CD14-positive monocyte (primary cell): ENCODE data around the gene ZBTB26. TPM values are rescaled to one million over a fixed set of nuclear protein-coding genes. Genes with fewer than 3 reads are reported as not detected.

Source experiments
- DNase-seq, 3 donors: peaks; one replicate each; pipeline ENCODE4 v3.0.0-alpha.2; 2011 to 2022
- H2AFZ ChIP-seq: 2 replicates; pipeline ENCODE4 v1.6.0; 2012; ENCODE audit warnings: mild to moderate bottlenecking, low read depth, low read length, inconsistent platforms; ENCODE audit not compliant: insufficient read depth, poor library complexity, severe bottlenecking
- H3K27ac ChIP-seq, 2 donors: 1 replicate in 1 of 2; 2 replicates in 1 of 2; pipeline ENCODE4 v1.5.1; 2012 to 2013; ENCODE audit warnings: low read length in 2 of 2, control low read depth in 1 of 2, inconsistent platforms in 1 of 2, low read depth in 1 of 2, mild to moderate bottlenecking in 1 of 2
- H3K27me3 ChIP-seq, 2 donors: one replicate each; pipeline versions ENCODE4 v1.6.0 to v1.6.1; 2011 to 2013; ENCODE audit warnings: low read length in 2 of 2; ENCODE audit not compliant: control insufficient read depth in 2 of 2, insufficient read depth in 2 of 2
- H3K36me3 ChIP-seq, 2 donors: replicated peaks in 1 of 2; 1 replicate in 1 of 2; 2 replicates in 1 of 2; pipeline versions ENCODE4 v1.5.1 to v1.6.1; 2012 to 2013; ENCODE audit warnings: low read length in 2 of 2, control low read depth in 1 of 2, inconsistent platforms in 1 of 2, mild to moderate bottlenecking in 1 of 2; ENCODE audit not compliant: insufficient read depth in 2 of 2, control insufficient read depth in 1 of 2
- H3K4me1 ChIP-seq, 2 donors: 1 replicate in 1 of 2; 2 replicates in 1 of 2; pipeline versions ENCODE4 v1.5.1 to v1.6.1; 2012 to 2013; ENCODE audit warnings: low read length in 2 of 2, control low read depth in 1 of 2, inconsistent platforms in 1 of 2, mild to moderate bottlenecking in 1 of 2, moderate library complexity in 1 of 2; ENCODE audit not compliant: insufficient read depth in 2 of 2, control insufficient read depth in 1 of 2
- H3K4me2 ChIP-seq: replicated peaks from 2 replicates; pipeline ENCODE3; 2012; ENCODE audit warnings: low read length, moderate library complexity, mild to moderate bottlenecking; ENCODE audit not compliant: poor library complexity, severe bottlenecking; ENCODE audit errors: extremely low read depth
- H3K4me3 ChIP-seq, 3 experiments: fragments of 200-600 bp in 1 of 3; sonication (generic) in 1 of 3; replicated peaks in 1 of 3; 1 replicate in 2 of 3; 2 replicates in 1 of 3; pipeline ENCODE4 v1.5.1; 2011 to 2013; ENCODE audit warnings: low read length in 3 of 3, mild to moderate bottlenecking in 3 of 3, control low read depth in 2 of 3, low read depth in 2 of 3, inconsistent platforms in 1 of 3, moderate library complexity in 1 of 3
- H3K79me2 ChIP-seq: 2 replicates; pipeline ENCODE4 v1.6.0; 2012; ENCODE audit warnings: mild to moderate bottlenecking, control low read depth, inconsistent platforms, low read length, moderate library complexity; ENCODE audit not compliant: insufficient read depth
- H3K9ac ChIP-seq: 2 replicates; pipeline ENCODE4 v1.6.0; 2017; ENCODE audit warnings: low read length, mild to moderate bottlenecking; ENCODE audit not compliant: insufficient read depth, poor library complexity, severe bottlenecking
- H3K9me3 ChIP-seq, 2 donors: replicated peaks in 1 of 2; 1 replicate in 1 of 2; 2 replicates in 1 of 2; pipeline versions ENCODE4 v1.5.1 to v1.6.1; 2012 to 2013; ENCODE audit warnings: low read length in 2 of 2, control low read depth in 1 of 2; ENCODE audit not compliant: control insufficient read depth in 1 of 2, insufficient read depth in 1 of 2
- H4K20me1 ChIP-seq: 2 replicates; pipeline ENCODE4 v1.6.0; 2012; ENCODE audit warnings: mild to moderate bottlenecking, low read length, control low read depth, moderate library complexity; ENCODE audit not compliant: insufficient read depth
- H3K27ac Mint-ChIP-seq, 7 donors: one replicate each; pipeline ENCODE4 v1.8.0; 2020; ENCODE audit warnings: mild to moderate bottlenecking in 7 of 7, mixed read lengths in 7 of 7, moderate library complexity in 6 of 7, inconsistent platforms in 2 of 7
- H3K27me3 Mint-ChIP-seq, 3 donors: one replicate each; pipeline ENCODE4 v1.8.0; 2021 to 2022; ENCODE audit warnings: low read depth in 3 of 3, mild to moderate bottlenecking in 3 of 3, mixed read lengths in 3 of 3, moderate library complexity in 3 of 3, inconsistent platforms in 1 of 3
- H3K36me3 Mint-ChIP-seq, 2 donors: one replicate each; pipeline ENCODE4 v1.8.0; 2020; ENCODE audit warnings: mixed read lengths in 2 of 2, inconsistent platforms in 1 of 2, mild to moderate bottlenecking in 1 of 2
- H3K4me1 Mint-ChIP-seq: one replicate; pipeline ENCODE4 v1.8.0; 2020; ENCODE audit warnings: mild to moderate bottlenecking, mixed read lengths
- H3K4me3 Mint-ChIP-seq, 2 donors: one replicate each; pipeline ENCODE4 v1.8.0; 2020; ENCODE audit warnings: mild to moderate bottlenecking in 2 of 2, mixed read lengths in 2 of 2, moderate library complexity in 1 of 2
- H3K9me3 Mint-ChIP-seq, 7 donors: one replicate each; pipeline ENCODE4 v1.8.0; 2020 to 2022; ENCODE audit warnings: mixed read lengths in 7 of 7, mild to moderate bottlenecking in 6 of 7, moderate library complexity in 6 of 7, inconsistent platforms in 2 of 7
- CTCF ChIP-seq: fragments of 200-600 bp; IDR thresholded peaks from one replicate; pipeline ENCODE4 v1.8.0; 2022; ENCODE audit warnings: antibody characterized with exemption, mild to moderate bottlenecking
- WGBS: methylation state at CpG from one replicate; pipeline ENCODE4 v1.1.5; 2013; ENCODE audit warnings: missing lambda C conversion rate; ENCODE audit not compliant: insufficient coverage; 5-methylcytosine and 5-hydroxymethylcytosine counted together
- intact Hi-C, 2 donors: fragments of 100-400 bp; cut with micrococcal nuclease; formaldehyde crosslinking; loops; one replicate each; pipeline versions ENCODE4 v1.15.0 to v1.15.1; 2023
- polyA plus RNA-seq, 3 donors: library from polyadenylated mRNA; depleted of rRNA in 1 of 3; unstranded in 2 of 3; stranded (reverse) in 1 of 3; fragments of 300-500 nt in 2 of 3; fragments of >200 nt in 1 of 3; fragmentation: Illumina TruSeq in 2 of 3; gene quantifications; 1 replicate in 2 of 3; 2 replicates in 1 of 3; pipeline ENCODE4 v1.2.3, GENCODE V29; 2012 to 2021

ZBTB26 gene
- polyA plus RNA-seq, 3 donors: 0.42 to 5.1 (median 0.48) TPM

- no peak overlapping the region for H2AFZ ChIP-seq
- no peak overlapping the region for H3K9ac ChIP-seq
- H3K4me3 ChIP-seq: no peak overlapping the region
- H3K27me3 ChIP-seq: no peaks in the 10 kb centered on the region
- no peak overlapping the region for H3K4me3 Mint-ChIP-seq
- H3K79me2 ChIP-seq: peaks cover 40% of the 10 kb centered on the region
- no peaks in the 10 kb centered on the region for H3K27me3 Mint-ChIP-seq
- H3K4me1 Mint-ChIP-seq: peaks cover 9% of the 10 kb centered on the region
- peaks cover 17 to 43% of the 10 kb centered on the region in 2 donors for H3K36me3 ChIP-seq
- whole genome bisulfite sequencing: 92% methylated on average over 1 of the region's 8 CpGs
- intact Hi-C loops: no loop called here
- H3K4me1 ChIP-seq: peaks cover 0 to 4% of the 10 kb centered on the region in 2 donors
- no peak overlapping the region for H3K27ac Mint-ChIP-seq
- peaks cover 11% of the 10 kb centered on the region for H4K20me1 ChIP-seq
- H3K27ac ChIP-seq: no peak overlapping the region
- no peaks in the 10 kb centered on the region for H3K9me3 ChIP-seq
- peaks cover 35 to 41% of the 10 kb centered on the region in 2 donors for H3K36me3 Mint-ChIP-seq
- no peak overlapping the region for H3K4me2 ChIP-seq
- no peak for TF ChIP-seq CTCF
- no peak for DNase-seq
- H3K9me3 Mint-ChIP-seq: no peaks in the 10 kb centered on the region
Observed at GRCh38 chr9:122922713-122923112, 8.6 kb downstream of the ZBTB26 start.

DNA sequence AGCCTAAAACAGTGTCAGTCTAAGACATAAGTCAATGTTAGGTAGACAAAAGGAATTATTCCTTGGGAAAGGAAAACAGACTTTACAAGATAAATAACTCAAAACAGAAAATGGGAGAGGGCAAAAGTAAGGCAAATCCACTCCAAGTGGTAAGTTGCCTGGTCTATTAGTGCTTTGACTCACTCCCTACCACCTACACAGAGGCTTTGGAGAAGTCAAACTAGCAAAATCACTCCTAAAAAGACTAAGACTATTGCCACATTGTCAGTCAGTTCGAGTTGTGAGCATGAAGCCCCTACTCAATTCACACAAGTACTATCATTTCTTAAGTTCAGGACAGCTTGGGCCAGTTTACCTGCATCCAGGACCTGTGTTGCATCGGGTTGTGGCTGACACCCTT is 13.0 kb downstream of the ZBTB26 start:
- Histone ChIP-seq H4K20me1 (peaks cover 8% of the 10 kb centered on the region), H3K36me3 (peaks cover 19 to 45% of the 10 kb centered on the region in 2 donors), H3K79me2 (peaks cover 22% of the 10 kb centered on the region), H3K27me3 (no peaks in the 10 kb centered on the region), H3K4me2 (no peak overlapping the region), H3K4me1 (peaks cover 4 to 6% of the 10 kb centered on the region in 2 donors), H3K9me3 (no peaks in the 10 kb centered on the region), H2AFZ (no peak overlapping the region), H3K9ac (no peak overlapping the region), H3K4me3 (no peak overlapping the region), H3K27ac (no peak overlapping the region)
- WGBS: 89% methylated on average over 1 of the region's 2 CpGs
- Mint-ChIP-seq H3K36me3 (peaks cover 31 to 35% of the 10 kb centered on the region in 2 donors), H3K9me3 (no peaks in the 10 kb centered on the region), H3K4me1 (peaks cover 4% of the 10 kb centered on the region), H3K4me3 (no peak overlapping the region), H3K27me3 (peaks cover 0 to 1% (median 0%) of the 10 kb centered on the region in 3 donors), H3K27ac (peak overlapping the region in 1 of 7 donors; percentile 20)
- intact Hi-C loops: no loop called here
- TF ChIP-seq CTCF: no peak
- no peak for DNase-seq
